ES-I3 (cell line): ENCODE measurements around the gene ZNF487.

ENCODE experiments used
- H3K36me3 ChIP-seq: 2 replicates; pipeline ENCODE4 v1.6.1; 2013; ENCODE audit warnings: mild to moderate bottlenecking, low read length, control low read depth, moderate library complexity; ENCODE audit not compliant: insufficient read depth
- H3K4me1 ChIP-seq: 2 replicates; pipeline ENCODE4 v1.6.1; 2013; ENCODE audit warnings: mild to moderate bottlenecking, control low read depth, low read length; ENCODE audit not compliant: insufficient read depth
- H3K9ac ChIP-seq: 2 replicates; pipeline ENCODE4 v1.6.1; 2013; ENCODE audit warnings: low read depth, mild to moderate bottlenecking, low read length, moderate library complexity
- H3K9me3 ChIP-seq: 2 replicates; pipeline ENCODE4 v1.6.1; 2013; ENCODE audit warnings: mild to moderate bottlenecking, low read length, moderate library complexity; ENCODE audit not compliant: control insufficient read depth, insufficient read depth

The ZNF487 gene

DNA sequence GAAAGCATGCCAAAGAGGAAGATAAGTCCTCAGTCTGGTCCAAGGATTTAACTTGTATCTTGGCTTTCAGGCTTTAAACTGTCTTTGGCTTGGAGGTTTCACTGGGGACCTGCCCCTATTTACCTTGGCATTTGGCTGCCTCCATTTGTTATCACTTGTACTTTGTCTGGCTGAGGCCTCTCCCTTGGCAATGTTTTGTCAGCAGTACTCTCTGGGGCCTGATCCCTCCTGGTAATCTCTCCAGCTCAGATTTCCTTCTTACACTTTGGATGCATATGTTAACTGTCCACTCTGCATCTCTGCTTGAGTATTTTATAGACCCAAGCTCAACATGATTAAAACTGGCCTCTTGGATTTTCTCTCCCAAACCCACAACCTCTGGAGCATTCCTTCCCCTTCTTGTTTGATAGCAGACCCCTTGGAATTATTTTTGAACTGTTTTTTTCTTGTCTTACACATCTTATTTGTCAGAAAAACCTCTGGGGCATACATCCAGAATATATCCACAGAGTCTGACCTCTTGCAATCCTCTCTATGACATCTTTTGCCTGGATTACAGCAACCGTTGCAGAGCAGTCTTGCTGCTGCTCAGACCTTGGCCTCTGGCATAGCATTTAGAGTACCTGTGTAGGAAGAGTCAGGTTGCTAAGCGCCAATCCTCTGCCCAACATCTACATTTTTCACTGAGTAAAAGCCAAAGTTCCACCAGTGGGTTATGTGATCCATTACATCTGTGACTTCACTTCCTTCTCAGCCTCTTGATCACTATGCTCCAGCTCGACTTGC, 35.2 kb downstream of the ZNF487 start:
- Histone ChIP-seq H3K9ac (no peak overlapping the region), H3K4me1 (no peaks in the 10 kb centered on the region), H3K36me3 (no peaks in the 10 kb centered on the region), H3K9me3 (no peaks in the 10 kb centered on the region)

DNA sequence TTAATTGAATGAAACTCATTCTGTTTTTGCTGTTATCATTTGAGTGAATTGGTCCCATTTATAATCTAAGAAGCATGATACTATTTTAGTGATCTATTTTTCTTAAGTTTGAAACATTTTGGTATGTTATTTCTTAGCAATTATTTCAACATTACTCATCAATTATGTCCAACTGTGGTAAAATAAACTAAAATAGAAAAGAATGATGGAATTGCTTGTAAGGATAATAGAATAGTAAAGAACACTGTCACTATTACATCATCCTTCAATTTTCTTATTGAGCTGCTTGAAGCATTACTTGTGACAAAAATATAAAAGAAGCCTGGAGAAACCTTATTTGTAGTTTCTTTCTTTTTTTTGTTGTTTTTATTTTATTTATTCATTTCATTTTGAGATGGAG, 42.4 kb downstream of the ZNF487 start:
- H3K36me3 ChIP-seq = no peaks in the 10 kb centered on the region
- H3K9me3 ChIP-seq = peaks cover 8% of the 10 kb centered on the region; the same call in 1 of the 2 replicates
- H3K4me1 ChIP-seq = no peaks in the 10 kb centered on the region
- H3K9ac ChIP-seq = no peak overlapping the region

DNA sequence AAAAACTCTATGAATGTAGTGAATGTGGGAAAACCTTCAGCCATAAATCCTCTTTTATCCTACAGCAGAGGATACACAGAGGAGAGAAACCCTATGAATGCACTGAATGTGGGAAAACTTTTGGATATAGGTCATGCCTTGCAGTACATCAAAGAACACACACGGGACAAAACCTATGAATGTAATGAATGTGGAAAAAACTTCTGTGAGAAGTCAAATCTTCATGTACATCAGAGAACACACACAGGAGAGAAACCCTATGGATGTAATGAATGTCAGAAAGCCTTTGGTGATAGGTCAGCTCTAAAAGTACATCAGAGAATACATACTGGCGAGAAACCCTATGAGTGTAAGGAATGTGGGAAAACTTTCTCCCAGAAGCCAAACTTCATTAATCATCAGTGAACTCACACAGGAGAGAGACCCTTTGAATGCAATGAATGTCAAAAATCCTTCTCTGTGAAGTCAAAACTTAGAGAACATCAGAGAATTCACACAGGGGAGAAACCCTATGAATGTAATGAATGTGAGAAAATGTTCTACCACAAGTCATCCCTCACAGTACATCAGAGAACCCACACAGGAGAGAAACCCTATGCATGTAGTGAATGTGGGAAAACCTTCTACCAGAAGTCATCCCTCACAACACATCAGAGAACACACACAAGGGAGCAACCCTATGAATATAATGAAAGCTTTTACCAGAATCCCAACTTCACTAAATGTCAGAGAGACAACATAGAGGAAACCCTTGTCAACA, 45.6 kb downstream of the ZNF487 start:
- Histone ChIP-seq H3K9ac (no peak overlapping the region), H3K36me3 (no peaks in the 10 kb centered on the region), H3K4me1 (no peaks in the 10 kb centered on the region), H3K9me3 (peaks cover 8% of the 10 kb centered on the region)

DNA sequence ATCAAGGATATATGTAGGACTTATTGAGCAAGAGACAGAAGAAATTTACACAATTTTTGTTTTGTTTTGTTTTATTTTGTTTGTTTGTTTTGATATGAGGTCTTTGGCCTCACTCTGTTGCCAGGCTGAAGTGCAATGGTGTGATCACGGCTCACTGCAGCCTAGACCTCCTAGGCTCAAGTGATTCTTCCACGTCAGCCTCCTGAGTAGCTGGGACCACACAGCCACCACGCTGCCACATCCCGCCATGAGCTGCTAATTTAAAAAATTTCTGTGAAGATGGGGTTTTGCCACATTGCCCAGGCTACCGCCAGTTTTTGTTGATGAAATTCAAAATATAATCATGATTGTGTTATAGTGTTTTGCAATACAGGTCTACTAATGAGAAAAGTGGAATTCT, 54.9 kb downstream of the ZNF487 start:
- Histone ChIP-seq H3K4me1 (no peaks in the 10 kb centered on the region), H3K9ac (no peak overlapping the region), H3K36me3 (no peaks in the 10 kb centered on the region), H3K9me3 (peaks cover 4% of the 10 kb centered on the region)

DNA sequence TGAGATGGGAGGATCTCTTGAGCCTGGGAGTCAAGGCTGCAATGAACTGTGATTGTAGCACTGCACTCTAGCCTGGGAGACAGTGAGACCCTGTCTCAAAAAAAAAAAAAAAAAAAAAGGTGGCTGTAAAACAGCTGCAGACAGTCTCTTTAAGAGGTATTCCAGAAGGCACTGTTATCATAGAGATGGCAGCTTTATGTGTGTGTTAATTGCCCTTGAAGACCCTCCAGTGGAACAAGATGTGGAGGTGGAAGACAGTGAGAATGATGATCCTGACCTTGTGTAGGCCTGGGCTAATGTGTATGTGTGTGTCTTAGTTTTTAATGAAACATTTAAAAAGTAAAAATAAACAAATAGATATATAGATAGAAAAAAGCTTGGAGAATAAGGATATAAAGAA, 66.0 kb downstream of the ZNF487 start:
- no peaks in the 10 kb centered on the region for H3K4me1 ChIP-seq

DNA sequence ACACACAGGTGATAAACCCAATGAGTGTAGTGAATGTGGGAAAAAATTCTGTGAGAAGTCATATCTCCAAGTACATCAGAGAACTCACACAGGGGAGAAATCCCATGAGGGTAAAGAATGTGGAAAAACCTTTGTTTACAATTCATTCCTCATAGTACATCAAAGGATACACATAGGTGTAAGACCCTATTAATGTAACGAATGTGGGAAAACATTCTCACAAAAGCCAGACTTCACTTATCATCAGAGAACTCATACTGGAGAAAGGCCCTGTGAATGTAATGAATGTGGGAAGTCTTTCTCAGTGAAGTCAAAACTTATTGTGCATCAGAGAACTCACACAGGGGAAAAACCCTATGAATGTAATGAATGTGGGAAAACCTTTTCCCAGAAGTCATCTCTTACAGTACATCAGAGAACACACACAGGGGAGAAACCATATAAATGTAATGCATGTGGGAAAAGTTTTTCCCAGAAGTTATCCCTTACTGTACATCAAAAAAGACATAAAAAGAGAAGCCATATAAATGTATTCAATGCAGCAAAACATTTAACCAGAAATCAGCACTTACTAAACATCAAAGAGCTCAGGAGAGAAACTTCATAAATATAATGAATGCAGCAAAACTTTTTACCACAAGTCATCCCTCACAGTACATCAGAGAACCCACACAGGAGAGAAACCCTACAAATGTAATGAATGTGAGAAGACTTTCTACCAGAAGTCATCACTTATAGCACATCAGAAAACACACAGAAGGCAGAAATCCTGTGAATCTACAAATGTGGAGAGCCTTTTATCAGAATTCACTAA, 87.7 kb downstream of the ZNF487 start:
- Histone ChIP-seq H3K9me3 (peaks cover 23% of the 10 kb centered on the region; the same call in 1 of the 2 replicates), H3K9ac (no peak overlapping the region), H3K4me1 (no peaks in the 10 kb centered on the region), H3K36me3 (no peaks in the 10 kb centered on the region)

More for the DNA sequence above, 66.0 kb downstream of the ZNF487 start:
- Histone ChIP-seq H3K9me3 (no peaks in the 10 kb centered on the region), H3K36me3 (no peaks in the 10 kb centered on the region), H3K9ac (no peak overlapping the region)
